ENCODE data around the gene PECR. TPM values are rescaled to one million over a fixed set of nuclear protein-coding genes. Genes with fewer than 3 reads are reported as not detected.

The PECR gene
- total RNA-seq (10 to 100 TPM; 15.7 to 29.9 (median 20.6) TPM), polyA plus RNA-seq (10 to 100 TPM; 31.9 to 34.4 TPM), total RNA-seq (15.2 reads per million, percentile 44 among the genes with 10 or more reads in this experiment)

GRCh38 chr2:216081487-216082116 lies at the start of gene PECR, which contains the start of gene TMEM169:
TSS of gene PECR (minus strand) at chr2:216081809. CDS start at chr2:216081741, 68 bp downstream.
TSS of gene TMEM169 (plus strand) at chr2:216081919. CDS start at chr2:216095964, 14,045 bp downstream.
- Mint-ChIP-seq H3K27ac (peak within 1 kb of the TSS; percentile 86 to 97 (median 95)), H3K36me3 (peaks cover 0 to 9% (median 1%) of the 10 kb centered on the region in 5 donors), H3K4me1 (peaks cover 47 to 76% (median 62%) of the 10 kb centered on the region in 7 donors), H3K4me3 (peak within 1 kb of the TSS; percentile 76 to 97 (median 94)), H3K9me3 (no peaks in the 10 kb centered on the region), H3K27me3 (no peaks in the 10 kb centered on the region)
- ChIA-PET CTCF (interaction anchor here (1.0 to 1.8 kb wide), 4 partner anchors 13 to 51 kb away, joined by 3 to 12 read pairs (median 3); partner anchors contain the start of gene XRCC5), POLR2A (interaction anchor here (1.0 to 7.3 kb wide), 12 partner anchors 9 to 76 kb away, joined by 3 to 166 read pairs (median 4); partner anchors contain the start of gene XRCC5)
- Histone ChIP-seq H3K4me1 (ENCODE audit: control insufficient read depth in 2 of 2, insufficient read depth in 2 of 2, low read length in 2 of 2) (peaks cover 42 to 57% of the 10 kb centered on the region in 2 donors), H3K9me3 (ENCODE audit: control insufficient read depth in 2 of 3, low read length in 3 of 3) (no peaks in the 10 kb centered on the region), H3K27ac (ENCODE audit: low read depth, low read length) (peak within 1 kb of the TSS; percentile 77), H3K4me3 (ENCODE audit: low read length) (peak within 1 kb of the TSS; percentile 95), H3K27me3 (ENCODE audit: control insufficient read depth in 2 of 2, insufficient read depth in 2 of 2, low read length in 2 of 2) (no peaks in the 10 kb centered on the region), H3K36me3 (ENCODE audit: control insufficient read depth in 2 of 3, insufficient read depth in 3 of 3, low read length in 3 of 3) (peaks cover 0 to 3% (median 0%) of the 10 kb centered on the region in 3 experiments)
- ATAC-seq (peak; percentile 93), DNase-seq (peak; percentile 39 to 81 (median 62))
- intact Hi-C loops (cut with micrococcal nuclease), result loop anchor here (1.0 to 10.0 kb wide), 6 partner anchors 23 to 1277 kb away; partner anchors contain the start of genes BARD1 (in 2 of the 2), ATIC (in 1 of the 2), MREG (in 1 of the 2) and XRCC5 (in 1 of the 2)

- H3K4me1 Mint-ChIP-seq, result peaks cover 30 to 89% (median 79%) of the 10 kb centered on the region in 7 donors
- CTCF ChIA-PET, result interaction anchor here (1.4 kb wide), 1 partner anchor 10 kb away, joined by 4 read pairs; no protein-coding TSS in a partner anchor
- H3K27me3 Mint-ChIP-seq, result no peaks in the 10 kb centered on the region
- H3K4me3 Mint-ChIP-seq, result peak overlapping the region in 5 of 10 donors; percentile 6 to 58 (median 42)
- H3K4me1 ChIP-seq (ENCODE audit: control insufficient read depth in 2 of 2, insufficient read depth in 2 of 2, low read length in 2 of 2), result peaks cover 0 to 19% of the 10 kb centered on the region in 2 donors
- no peaks in the 10 kb centered on the region for H3K27me3 ChIP-seq (ENCODE audit: control insufficient read depth in 2 of 2, insufficient read depth in 2 of 2, low read length in 2 of 2)
- POLR2A ChIA-PET, result interaction anchor here (0.6 to 1.3 kb wide), 3 partner anchors 11 to 25 kb away, joined by 3 to 5 read pairs (median 4); no protein-coding TSS in a partner anchor
- H3K9me3 ChIP-seq (ENCODE audit: control insufficient read depth in 2 of 3, low read length in 3 of 3), result no peaks in the 10 kb centered on the region
- ATAC-seq (no peak), DNase-seq (no peak)
- intact Hi-C loops (cut with micrococcal nuclease), result no loop called here
- H3K36me3 Mint-ChIP-seq, result peaks cover 18 to 77% (median 72%) of the 10 kb centered on the region in 5 donors
- H3K27ac Mint-ChIP-seq, result peak overlapping the region; percentile 6 to 75 (median 56)
- H3K27ac ChIP-seq (ENCODE audit: low read depth, low read length), result no peak overlapping the region
- peaks cover 40 to 79% (median 70%) of the 10 kb centered on the region in 3 experiments for H3K36me3 ChIP-seq (ENCODE audit: control insufficient read depth in 2 of 3, insufficient read depth in 3 of 3, low read length in 3 of 3)
- no peaks in the 10 kb centered on the region for H3K9me3 Mint-ChIP-seq
- no peak overlapping the region for H3K4me3 ChIP-seq (ENCODE audit: low read length)
Measured at GRCh38 chr2:216130346-216130971, 48.9 kb upstream of the PECR start.

GRCh38 chr2:216126943-216127342 lies 45.3 kb upstream of the PECR start:
- Mint-ChIP-seq H3K36me3 (peaks cover 15 to 71% (median 63%) of the 10 kb centered on the region in 5 donors), H3K9me3 (no peaks in the 10 kb centered on the region), H3K4me3 (peak overlapping the region in 2 of 10 donors; percentile 11 to 18), H3K4me1 (peaks cover 26 to 87% (median 70%) of the 10 kb centered on the region in 7 donors), H3K27ac (peak overlapping the region in 4 of 9 donors; percentile 31 to 56 (median 47)), H3K27me3 (no peaks in the 10 kb centered on the region)
- no peaks in the 10 kb centered on the region for H3K27me3 ChIP-seq (ENCODE audit: control insufficient read depth in 2 of 2, insufficient read depth in 2 of 2, low read length in 2 of 2)
- ATAC-seq (no peak), DNase-seq (no peak)
- CTCF ChIA-PET, result no interaction called here
- no peak overlapping the region for H3K27ac ChIP-seq (ENCODE audit: low read depth, low read length)
- peaks cover 0 to 7% of the 10 kb centered on the region in 2 donors for H3K4me1 ChIP-seq (ENCODE audit: control insufficient read depth in 2 of 2, insufficient read depth in 2 of 2, low read length in 2 of 2)
- no peak overlapping the region for H3K4me3 ChIP-seq (ENCODE audit: low read length)
- H3K9me3 ChIP-seq (ENCODE audit: control insufficient read depth in 2 of 3, low read length in 3 of 3), result no peaks in the 10 kb centered on the region
- POLR2A ChIA-PET, result interaction anchor here (0.6 to 0.7 kb wide), 2 partner anchors 9 to 245 kb away, joined by 3 read pairs; partner anchors contain the start of gene MARCHF4
- peaks cover 40 to 78% (median 67%) of the 10 kb centered on the region in 3 experiments for H3K36me3 ChIP-seq (ENCODE audit: control insufficient read depth in 2 of 3, insufficient read depth in 3 of 3, low read length in 3 of 3)
- intact Hi-C loops (cut with micrococcal nuclease), result loop anchor here in 1 of 2 donors (1.0 to 5.0 kb wide), 2 partner anchors 8 to 35 kb away; no protein-coding TSS in a partner anchor

- Histone ChIP-seq H3K4me3 (ENCODE audit: low read length) (no peak overlapping the region), H3K4me1 (ENCODE audit: control insufficient read depth in 2 of 2, insufficient read depth in 2 of 2, low read length in 2 of 2) (peaks cover 6 to 37% of the 10 kb centered on the region in 2 donors), H3K27me3 (ENCODE audit: control insufficient read depth in 2 of 2, insufficient read depth in 2 of 2, low read length in 2 of 2) (no peaks in the 10 kb centered on the region), H3K36me3 (ENCODE audit: control insufficient read depth in 2 of 3, insufficient read depth in 3 of 3, low read length in 3 of 3) (peaks cover 49 to 83% (median 65%) of the 10 kb centered on the region in 3 experiments), H3K27ac (ENCODE audit: low read depth, low read length) (peak overlapping the region; percentile 35), H3K9me3 (ENCODE audit: control insufficient read depth in 2 of 3, low read length in 3 of 3) (no peaks in the 10 kb centered on the region)
- intact Hi-C loops (cut with micrococcal nuclease), result no loop called here
- Mint-ChIP-seq H3K4me1 (peaks cover 46 to 92% (median 76%) of the 10 kb centered on the region in 7 donors), H3K27me3 (no peaks in the 10 kb centered on the region), H3K36me3 (peaks cover 17 to 74% (median 59%) of the 10 kb centered on the region in 5 donors), H3K27ac (peak overlapping the region in 8 of 9 donors; percentile 60 to 86 (median 77)), H3K9me3 (no peaks in the 10 kb centered on the region), H3K4me3 (peak overlapping the region in 5 of 10 donors; percentile 17 to 99 (median 52))
- ATAC-seq, result no peak
- ChIA-PET POLR2A (interaction anchor here (1.8 kb wide), 1 partner anchor 11 kb away, joined by 13 read pairs; the partner anchor contains the start of gene XRCC5), CTCF (no interaction called here)
- DNase-seq, result no peak
Measured at GRCh38 chr2:216121255-216121654, 39.6 kb upstream of the PECR start.

GRCh38 chr2:216119986-216120385 lies 38.4 kb upstream of the PECR start:
- intact Hi-C loops (cut with micrococcal nuclease), result loop anchor here (1.0 kb wide), 3 partner anchors 7 to 11 kb away; no protein-coding TSS in a partner anchor
- H3K27ac ChIP-seq (ENCODE audit: low read depth, low read length), result peak overlapping the region; percentile 47
- ChIA-PET CTCF (interaction anchor here (1.3 to 1.5 kb wide), 2 partner anchors 10 to 56 kb away, joined by 3 to 5 read pairs; no protein-coding TSS in a partner anchor), POLR2A (interaction anchor here (1.5 to 1.8 kb wide), 3 partner anchors 10 to 12 kb away, joined by 5 to 13 read pairs (median 5); partner anchors contain the start of gene XRCC5)
- ATAC-seq (peak; percentile 75), DNase-seq (peak in 6 of 9 donors; percentile 19 to 64 (median 48))
- Mint-ChIP-seq H3K27me3 (no peaks in the 10 kb centered on the region), H3K9me3 (no peaks in the 10 kb centered on the region), H3K4me3 (peak overlapping the region; percentile 6 to 99 (median 60)), H3K27ac (peak overlapping the region; percentile 70 to 90 (median 86)), H3K4me1 (peaks cover 48 to 94% (median 87%) of the 10 kb centered on the region in 7 donors), H3K36me3 (peaks cover 17 to 65% (median 58%) of the 10 kb centered on the region in 5 donors)
- peaks cover 43 to 74% (median 62%) of the 10 kb centered on the region in 3 experiments for H3K36me3 ChIP-seq (ENCODE audit: control insufficient read depth in 2 of 3, insufficient read depth in 3 of 3, low read length in 3 of 3)
- H3K27me3 ChIP-seq (ENCODE audit: control insufficient read depth in 2 of 2, insufficient read depth in 2 of 2, low read length in 2 of 2), result no peaks in the 10 kb centered on the region
- H3K4me3 ChIP-seq (ENCODE audit: low read length), result no peak overlapping the region
- peaks cover 12 to 41% of the 10 kb centered on the region in 2 donors for H3K4me1 ChIP-seq (ENCODE audit: control insufficient read depth in 2 of 2, insufficient read depth in 2 of 2, low read length in 2 of 2)
- H3K9me3 ChIP-seq (ENCODE audit: control insufficient read depth in 2 of 3, low read length in 3 of 3), result no peaks in the 10 kb centered on the region

Measured in naive thymus-derived CD4-positive, alpha-beta T cell (primary cell).